HG02981 (cell line): ENCODE data around the gene RANBP3.

ENCODE experiments used
- ATAC-seq: cut with Tn5 transposase; IDR thresholded peaks from one replicate; pipeline ENCODE4 v1.9.1; 2021; ENCODE audit warnings: mild to moderate bottlenecking, moderate library complexity; ENCODE audit not compliant: unreplicated experiment

RANBP3 gene

GRCh38 chr19:5932146-5932545, 45.8 kb downstream of the RANBP3 start:
- ATAC-seq: no peak

- no peak for ATAC-seq
These were observed 46.7 kb downstream of the RANBP3 start for GRCh38 chr19:5931251-5931650.

GRCh38 chr19:5929625-5930024, 48.3 kb downstream of the RANBP3 start:
- no peak for ATAC-seq

- no peak for ATAC-seq
These were observed 48.8 kb downstream of the RANBP3 start for GRCh38 chr19:5929179-5929578.

GRCh38 chr19:5927441-5927821, 50.5 kb downstream of the RANBP3 start:
- ATAC-seq: no peak

- ATAC-seq: no peak
These were observed 51.1 kb downstream of the RANBP3 start for GRCh38 chr19:5926641-5927440.

GRCh38 chr19:5925830-5926427, 52.0 kb downstream of the RANBP3 start:
- no peak for ATAC-seq

GRCh38 chr19:5923356-5923755, 54.6 kb downstream of the RANBP3 start:
- no peak for ATAC-seq

- no peak for ATAC-seq
These were observed 55.8 kb downstream of the RANBP3 start for GRCh38 chr19:5922161-5922545.

GRCh38 chr19:5921516-5922160, 56.3 kb downstream of the RANBP3 start:
- no peak for ATAC-seq

- ATAC-seq: no peak
These were observed 59.4 kb downstream of the RANBP3 start for GRCh38 chr19:5918463-5919079.

- ATAC-seq: no peak
These were observed 60.4 kb downstream of the RANBP3 start for GRCh38 chr19:5917431-5918107.

GRCh38 chr19:5916181-5916708, 61.7 kb downstream of the RANBP3 start:
- no peak for ATAC-seq

- no peak for ATAC-seq
These were observed 62.2 kb downstream of the RANBP3 start for GRCh38 chr19:5915782-5916165.

- ATAC-seq: no peak
These were observed 62.8 kb downstream of the RANBP3 start for GRCh38 chr19:5914946-5915781.

- ATAC-seq: no peak
These were observed 63.6 kb downstream of the RANBP3 start for GRCh38 chr19:5914358-5914774.

GRCh38 chr19:5913739-5914357, 64.1 kb downstream of the RANBP3 start, which contains the start of gene CAPS:
Gene CAPS, plus strand, starts transcription at chr19:5914254. Its CDS starts 153 bp downstream, at chr19:5914407.
- ATAC-seq: no peak

GRCh38 chr19:5911366-5911765, 66.6 kb downstream of the RANBP3 start:
- no peak for ATAC-seq

- no peak for ATAC-seq
These were observed 67.4 kb downstream of the RANBP3 start for GRCh38 chr19:5910638-5910907.
